ENCODE data around the gene MRPL48.

Gene MRPL48

GRCh38 chr11:73797457-73797856, 9.8 kb downstream of the MRPL48 start:
- Histone ChIP-seq H3K27ac (ENCODE audit: low read length) (no peak overlapping the region), H3K36me3 (ENCODE audit: control insufficient read depth, insufficient read depth, low read length) (peaks cover 3% of the 10 kb centered on the region; the same call in 1 of the 2 replicates), H3K9me3 (ENCODE audit: control insufficient read depth, insufficient read depth, low read length) (no peaks in the 10 kb centered on the region), H3K4me3 (ENCODE audit: low read length) (no peak overlapping the region), H3K27me3 (ENCODE audit: control insufficient read depth, insufficient read depth, low read length) (no peaks in the 10 kb centered on the region), H3K4me1 (ENCODE audit: control insufficient read depth, insufficient read depth, low read length) (no peaks in the 10 kb centered on the region)
- no CpG with 5 or more reads among the region's 10 CpGs for WGBS (ENCODE audit: insufficient coverage, insufficient read length)
- no peak for DNase-seq (ENCODE audit: low read depth, low spot score)

GRCh38 chr11:73800276-73800806, 12.7 kb downstream of the MRPL48 start:
- H3K4me1 ChIP-seq (ENCODE audit: control insufficient read depth, insufficient read depth, low read length), result no peaks in the 10 kb centered on the region
- H3K4me3 ChIP-seq (ENCODE audit: low read length), result no peak overlapping the region
- H3K36me3 ChIP-seq (ENCODE audit: control insufficient read depth, insufficient read depth, low read length), result peaks cover 3% of the 10 kb centered on the region; the same call in 1 of the 2 replicates
- WGBS (ENCODE audit: insufficient coverage, insufficient read length), result no CpG with 5 or more reads among the region's 4 CpGs
- no peak overlapping the region for H3K27ac ChIP-seq (ENCODE audit: low read length)
- DNase-seq (ENCODE audit: low read depth, low spot score), result no peak
- H3K9me3 ChIP-seq (ENCODE audit: control insufficient read depth, insufficient read depth, low read length), result no peaks in the 10 kb centered on the region
- H3K27me3 ChIP-seq (ENCODE audit: control insufficient read depth, insufficient read depth, low read length), result no peaks in the 10 kb centered on the region

- H3K27ac ChIP-seq (ENCODE audit: low read length), result no peak overlapping the region
- no peak overlapping the region for H3K4me3 ChIP-seq (ENCODE audit: low read length)
- H3K9me3 ChIP-seq (ENCODE audit: control insufficient read depth, insufficient read depth, low read length), result no peaks in the 10 kb centered on the region
- peaks cover 3% of the 10 kb centered on the region for H3K36me3 ChIP-seq (ENCODE audit: control insufficient read depth, insufficient read depth, low read length)
- WGBS (ENCODE audit: insufficient coverage, insufficient read length), result no CpG with 5 or more reads among the region's 1 CpG
- no peaks in the 10 kb centered on the region for H3K27me3 ChIP-seq (ENCODE audit: control insufficient read depth, insufficient read depth, low read length)
- H3K4me1 ChIP-seq (ENCODE audit: control insufficient read depth, insufficient read depth, low read length), result no peaks in the 10 kb centered on the region
- no peak for DNase-seq (ENCODE audit: low read depth, low spot score)
Measured at GRCh38 chr11:73801136-73801535, 13.5 kb downstream of the MRPL48 start.

DNA sequence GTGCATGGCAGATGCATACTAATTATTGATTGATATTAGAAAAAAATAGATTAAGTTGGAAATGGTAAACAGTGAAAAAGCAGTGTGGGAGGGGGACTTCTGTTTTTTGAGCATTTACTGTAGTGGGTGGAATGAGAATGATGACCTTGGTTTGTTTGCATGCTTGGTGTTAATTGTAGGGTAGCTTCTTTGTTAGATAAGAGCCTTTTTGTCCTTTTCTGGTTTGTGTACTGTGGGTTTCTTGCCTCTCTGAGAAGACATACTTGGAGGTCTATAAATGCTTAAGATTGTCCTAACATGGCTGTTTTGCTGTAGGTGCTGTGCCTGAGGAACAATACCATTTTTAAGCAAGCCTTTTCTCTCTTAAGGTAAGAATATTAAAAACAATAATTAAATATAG, 17.0 kb downstream of the MRPL48 start:
- Histone ChIP-seq H3K27me3 (ENCODE audit: control insufficient read depth, insufficient read depth, low read length) (no peaks in the 10 kb centered on the region), H3K4me3 (ENCODE audit: low read length) (no peak overlapping the region), H3K36me3 (ENCODE audit: control insufficient read depth, insufficient read depth, low read length) (no peaks in the 10 kb centered on the region; the same call in 1 of the 2 replicates), H3K4me1 (ENCODE audit: control insufficient read depth, insufficient read depth, low read length) (no peaks in the 10 kb centered on the region), H3K27ac (ENCODE audit: low read length) (no peak overlapping the region), H3K9me3 (ENCODE audit: control insufficient read depth, insufficient read depth, low read length) (no peaks in the 10 kb centered on the region)
- no peak for DNase-seq (ENCODE audit: low read depth, low spot score)

GRCh38 chr11:73808052-73808451, 20.4 kb downstream of the MRPL48 start:
- no CpG with 5 or more reads among the region's 1 CpG for WGBS (ENCODE audit: insufficient coverage, insufficient read length)
- Histone ChIP-seq H3K36me3 (ENCODE audit: control insufficient read depth, insufficient read depth, low read length) (no peaks in the 10 kb centered on the region; the same call in 1 of the 2 replicates), H3K4me1 (ENCODE audit: control insufficient read depth, insufficient read depth, low read length) (no peaks in the 10 kb centered on the region), H3K27ac (ENCODE audit: low read length) (no peak overlapping the region), H3K9me3 (ENCODE audit: control insufficient read depth, insufficient read depth, low read length) (no peaks in the 10 kb centered on the region), H3K27me3 (ENCODE audit: control insufficient read depth, insufficient read depth, low read length) (no peaks in the 10 kb centered on the region), H3K4me3 (ENCODE audit: low read length) (no peak overlapping the region)
- no peak for DNase-seq (ENCODE audit: low read depth, low spot score)

DNA sequence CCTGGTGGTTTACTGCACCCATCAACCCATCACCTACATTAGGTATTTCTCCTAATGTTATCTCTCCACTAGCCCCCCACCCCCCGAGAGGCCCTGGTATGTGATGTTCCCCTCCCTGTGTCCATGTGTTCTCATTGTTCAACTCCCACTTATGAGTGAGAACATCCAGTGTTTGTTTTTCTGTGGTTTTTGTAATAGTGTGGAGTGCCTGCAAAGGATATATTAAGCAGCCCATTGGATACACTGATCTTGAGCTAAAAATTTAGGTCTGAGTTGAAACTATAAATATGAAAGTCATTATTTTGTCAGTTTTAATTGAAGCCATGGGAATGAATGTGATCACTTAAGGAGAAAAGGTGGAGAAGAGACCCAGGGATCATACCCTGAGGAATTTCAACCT, 23.0 kb downstream of the MRPL48 start:
- Histone ChIP-seq H3K36me3 (ENCODE audit: control insufficient read depth, insufficient read depth, low read length) (no peaks in the 10 kb centered on the region; the same call in 1 of the 2 replicates), H3K9me3 (ENCODE audit: control insufficient read depth, insufficient read depth, low read length) (no peaks in the 10 kb centered on the region), H3K27me3 (ENCODE audit: control insufficient read depth, insufficient read depth, low read length) (no peaks in the 10 kb centered on the region), H3K27ac (ENCODE audit: low read length) (no peak overlapping the region), H3K4me1 (ENCODE audit: control insufficient read depth, insufficient read depth, low read length) (no peaks in the 10 kb centered on the region), H3K4me3 (ENCODE audit: low read length) (no peak overlapping the region)
- WGBS (ENCODE audit: insufficient coverage, insufficient read length), result no CpG with 5 or more reads among the region's 1 CpG
- no peak for DNase-seq (ENCODE audit: low read depth, low spot score)

DNA sequence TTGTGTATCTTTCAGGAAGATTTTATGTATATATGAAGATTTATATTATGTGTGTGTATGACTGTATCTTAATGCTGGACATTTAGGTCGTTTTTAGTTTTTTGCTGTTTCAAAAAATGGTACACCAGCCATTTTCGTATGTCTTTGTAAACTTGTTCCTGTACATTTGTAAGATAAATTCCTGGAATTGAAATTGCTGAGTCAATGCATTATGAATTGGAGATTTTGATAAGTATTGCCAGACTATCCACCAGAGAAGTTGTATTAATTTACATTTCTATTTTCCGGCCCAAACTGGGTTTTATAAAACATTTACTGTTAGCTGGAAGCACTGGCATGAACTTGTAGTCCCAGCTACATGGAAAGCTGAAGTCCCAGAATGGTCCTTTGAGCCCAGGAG, 24.6 kb downstream of the MRPL48 start:
- Histone ChIP-seq H3K4me1 (ENCODE audit: control insufficient read depth, insufficient read depth, low read length) (no peaks in the 10 kb centered on the region), H3K36me3 (ENCODE audit: control insufficient read depth, insufficient read depth, low read length) (no peaks in the 10 kb centered on the region), H3K27ac (ENCODE audit: low read length) (no peak overlapping the region), H3K4me3 (ENCODE audit: low read length) (no peak overlapping the region), H3K27me3 (ENCODE audit: control insufficient read depth, insufficient read depth, low read length) (no peaks in the 10 kb centered on the region), H3K9me3 (ENCODE audit: control insufficient read depth, insufficient read depth, low read length) (no peaks in the 10 kb centered on the region)
- WGBS (ENCODE audit: insufficient coverage, insufficient read length), result 100% methylated on average over 1 of the region's 3 CpGs
- DNase-seq (ENCODE audit: low read depth, low spot score), result no peak

- H3K36me3 ChIP-seq (ENCODE audit: control insufficient read depth, insufficient read depth, low read length), result no peaks in the 10 kb centered on the region
- H3K9me3 ChIP-seq (ENCODE audit: control insufficient read depth, insufficient read depth, low read length), result no peaks in the 10 kb centered on the region
- no peak for DNase-seq (ENCODE audit: low read depth, low spot score)
- no CpG with 5 or more reads among the region's 8 CpGs for WGBS (ENCODE audit: insufficient coverage, insufficient read length)
- H3K4me3 ChIP-seq (ENCODE audit: low read length), result no peak overlapping the region
- no peak overlapping the region for H3K27ac ChIP-seq (ENCODE audit: low read length)
- H3K27me3 ChIP-seq (ENCODE audit: control insufficient read depth, insufficient read depth, low read length), result no peaks in the 10 kb centered on the region
- H3K4me1 ChIP-seq (ENCODE audit: control insufficient read depth, insufficient read depth, low read length), result peaks cover 2% of the 10 kb centered on the region; the same call in 1 of the 2 replicates
Measured at GRCh38 chr11:73814812-73815211, 27.1 kb downstream of the MRPL48 start.

GRCh38 chr11:73818846-73819245, 31.2 kb downstream of the MRPL48 start:
- Histone ChIP-seq H3K4me1 (ENCODE audit: control insufficient read depth, insufficient read depth, low read length) (peaks cover 2% of the 10 kb centered on the region; the same call in 1 of the 2 replicates), H3K4me3 (ENCODE audit: low read length) (no peak overlapping the region), H3K27me3 (ENCODE audit: control insufficient read depth, insufficient read depth, low read length) (no peaks in the 10 kb centered on the region), H3K27ac (ENCODE audit: low read length) (no peak overlapping the region), H3K9me3 (ENCODE audit: control insufficient read depth, insufficient read depth, low read length) (no peaks in the 10 kb centered on the region), H3K36me3 (ENCODE audit: control insufficient read depth, insufficient read depth, low read length) (no peaks in the 10 kb centered on the region)
- no peak for DNase-seq (ENCODE audit: low read depth, low spot score)

DNA sequence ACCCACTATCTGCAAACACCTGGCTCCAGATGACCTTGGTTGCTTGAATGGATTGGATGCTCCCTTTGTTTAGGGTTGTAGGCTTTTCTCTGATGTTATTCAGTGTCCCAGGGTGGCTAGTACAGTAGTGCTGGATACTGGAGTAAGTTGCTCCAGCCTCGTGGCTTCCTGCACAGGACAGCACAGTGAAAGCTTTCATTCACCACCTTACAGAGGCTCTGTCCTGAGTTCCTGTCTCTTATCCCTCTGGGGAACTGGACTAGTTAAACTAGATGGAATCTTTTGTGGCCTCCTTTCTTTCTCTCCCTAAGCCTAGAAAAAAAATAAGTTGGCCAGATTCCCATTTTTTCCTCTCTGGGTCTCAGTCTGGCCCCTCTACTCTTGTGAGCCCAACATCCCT, 42.6 kb downstream of the MRPL48 start:
- WGBS (ENCODE audit: insufficient coverage, insufficient read length), result no CpG with 5 or more reads among the region's 1 CpG
- H3K9me3 ChIP-seq (ENCODE audit: control insufficient read depth, insufficient read depth, low read length), result no peaks in the 10 kb centered on the region
- H3K36me3 ChIP-seq (ENCODE audit: control insufficient read depth, insufficient read depth, low read length), result no peaks in the 10 kb centered on the region
- no peaks in the 10 kb centered on the region for H3K27me3 ChIP-seq (ENCODE audit: control insufficient read depth, insufficient read depth, low read length)
- H3K27ac ChIP-seq (ENCODE audit: low read length), result no peak overlapping the region
- H3K4me3 ChIP-seq (ENCODE audit: low read length), result no peak overlapping the region
- DNase-seq (ENCODE audit: low read depth, low spot score), result no peak
- H3K4me1 ChIP-seq (ENCODE audit: control insufficient read depth, insufficient read depth, low read length), result no peaks in the 10 kb centered on the region

DNA sequence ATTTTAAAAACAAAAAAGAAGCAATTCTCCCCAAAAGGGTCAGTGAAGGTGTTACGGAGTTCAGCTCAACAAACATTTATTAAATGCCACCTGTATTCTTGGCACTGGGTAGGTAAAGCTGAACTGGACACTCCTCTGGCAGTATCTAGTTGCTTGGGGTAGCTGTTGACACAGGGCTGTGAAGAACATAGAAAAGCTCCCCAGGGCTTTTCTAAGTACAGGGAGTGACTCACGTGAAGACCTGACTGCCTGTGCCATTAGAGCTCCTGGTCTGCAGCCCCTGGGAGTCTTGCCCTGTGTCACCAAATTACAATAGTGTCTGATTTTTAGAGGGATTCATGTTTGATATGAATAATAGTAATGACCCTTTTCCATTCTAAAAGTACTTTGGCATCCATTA, 45.4 kb downstream of the MRPL48 start:
- Histone ChIP-seq H3K36me3 (ENCODE audit: control insufficient read depth, insufficient read depth, low read length) (no peaks in the 10 kb centered on the region), H3K4me1 (ENCODE audit: control insufficient read depth, insufficient read depth, low read length) (no peaks in the 10 kb centered on the region), H3K27ac (ENCODE audit: low read length) (no peak overlapping the region), H3K4me3 (ENCODE audit: low read length) (no peak overlapping the region), H3K27me3 (ENCODE audit: control insufficient read depth, insufficient read depth, low read length) (no peaks in the 10 kb centered on the region), H3K9me3 (ENCODE audit: control insufficient read depth, insufficient read depth, low read length) (no peaks in the 10 kb centered on the region)
- WGBS (ENCODE audit: insufficient coverage, insufficient read length), result no CpG with 5 or more reads among the region's 2 CpGs
- no peak for DNase-seq (ENCODE audit: low read depth, low spot score)

Measured in iPS DF 6.9 (cell line).